Transverse colon (tissue), 4 donors: Measurements from ENCODE around the gene WFIKKN2. TPM values are rescaled to one million over a fixed set of nuclear protein-coding genes. Genes with fewer than 3 reads are reported as not detected.

Experiments used
- DNase-seq: peaks from one replicate; pipeline ENCODE4 v3.0.0-alpha.2; 2019
- H3K27ac ChIP-seq, 4 donors: fragments of 200-600 bp; sonication (generic); 2 replicates each; pipeline ENCODE4 v1.5.1; 2016 to 2018; ENCODE audit warnings: inconsistent platforms in 4 of 4
- H3K27me3 ChIP-seq: fragments of 200-600 bp; sonication (generic); 2 replicates; pipeline ENCODE4 v1.5.1; 2017; ENCODE audit warnings: inconsistent platforms
- H3K36me3 ChIP-seq, 4 donors: fragments of 200-600 bp; sonication (generic); 2 replicates each; pipeline ENCODE4 v1.5.1; 2017 to 2019; ENCODE audit warnings: inconsistent platforms in 4 of 4
- H3K4me1 ChIP-seq, 4 donors: fragments of 200-600 bp; sonication (generic); 2 replicates each; pipeline ENCODE4 v1.5.1; 2017 to 2020; ENCODE audit warnings: inconsistent platforms in 4 of 4
- H3K4me3 ChIP-seq, 4 donors: fragments of 200-600 bp; sonication (generic); 1 replicate in 1 of 4; 2 replicates in 3 of 4; pipeline versions ENCODE4 v1.5.1 to v1.6.1; 2017 to 2019; ENCODE audit warnings: inconsistent platforms in 4 of 4
- H3K9me3 ChIP-seq, 2 donors: fragments of 200-600 bp; sonication (generic); 2 replicates each; pipeline ENCODE4 v1.5.1; 2017 to 2019; ENCODE audit warnings: inconsistent platforms in 2 of 2
- CTCF ChIP-seq, 5 experiments: fragments of 200-600 bp in 3 of 5; fragments of 450-650 bp in 2 of 5; sonication (generic) in 3 of 5; IDR thresholded peaks; 1 replicate in 2 of 5; 2 replicates in 3 of 5; pipeline ENCODE4 v1.5.1; 2016 to 2017; ENCODE audit warnings: antibody characterized with exemption in 5 of 5, inconsistent platforms in 3 of 5, mild to moderate bottlenecking in 2 of 5, moderate library complexity in 1 of 5
- EP300 ChIP-seq: sonication (generic); formaldehyde crosslinking; IDR thresholded peaks from one replicate; pipeline ENCODE4 v1.6.1; 2017; ENCODE audit warnings: antibody characterized with exemption, low read depth
- POLR2A ChIP-seq: fragments of 450-650 bp; IDR thresholded peaks from one replicate; pipeline ENCODE4 v1.6.1; 2016; ENCODE audit warnings: antibody characterized with exemption, mild to moderate bottlenecking, moderate library complexity
- POLR2AphosphoS5 ChIP-seq, 3 donors: sonication (generic); formaldehyde crosslinking; IDR thresholded peaks; one replicate each; pipeline ENCODE4 v1.6.1; 2016; ENCODE audit warnings: antibody characterized with exemption in 3 of 3
- WGBS, 2 donors: methylation state at CpG; one replicate each; pipeline ENCODE4 v1.1.5; 2018; ENCODE audit warnings: low coverage in 1 of 2; 5-methylcytosine and 5-hydroxymethylcytosine counted together
- in situ Hi-C, 4 donors: fragments of 200-750 bp; cut with MboI; loops; one replicate each; pipeline versions ENCODE4 v1.15.0 to v1.15.1; 2017; ENCODE audit warnings: low sequenced_read_pairs in 3 of 4, low pct_ligation_motif_present in 1 of 4, low pct_unique_long_range_greater_than_20kb in 1 of 4
- intact Hi-C: fragments of 100-400 bp; cut with DNase I; formaldehyde crosslinking; loops from one replicate; pipeline ENCODE4 v1.15.1; 2023; ENCODE audit warnings: low total_unique reads
- total RNA-seq, 4 donors: library from RNA; depleted of rRNA; stranded (reverse); fragments of >200 nt; gene quantifications; one replicate each; pipeline ENCODE4 v1.1.0, GENCODE V29; 2016

Gene WFIKKN2
- total RNA-seq, 4 donors from 2014 or later: not detected

GRCh38 chr17:50837980-50838954 lies 2.9 kb downstream of the WFIKKN2 start:
- intact Hi-C loops: no loop called here

GRCh38 chr17:50839591-50840310 lies 4.4 kb downstream of the WFIKKN2 start:
- WGBS, 2 donors: 95% methylated on average over 22 of the region's 29 CpGs; no CpG with 5 or more reads in 1 of the 2 donors
- Histone ChIP-seq H3K27ac (no peak overlapping the region), H3K27me3 (peaks cover 12% of the 10 kb centered on the region), H3K36me3 (no peaks in the 10 kb centered on the region), H3K4me3 (no peak overlapping the region), H3K9me3 (no peaks in the 10 kb centered on the region), H3K4me1 (peaks cover 0 to 11% (median 9%) of the 10 kb centered on the region in 4 donors)
- TF ChIP-seq POLR2A (no peak), POLR2AphosphoS5 (IDR thresholded peaks at IDR 0.05) (no peak), EP300 (no peak), CTCF (IDR thresholded peaks at IDR 0.05) (no peak)
- no peak for DNase-seq
- in situ Hi-C loops: loop anchor here (5.0 to 25.0 kb wide), 5 partner anchors 52 to 302 kb away; partner anchors contain the start of genes SPATA20 (in 4 of the 4) and EPN3 (in 1 of the 4)
- intact Hi-C loops: loop anchor here (5.0 kb wide), 2 partner anchors 57 to 292 kb away; partner anchors contain the start of gene SPATA20

More at GRCh38 chr17:50837980-50838954, 2.9 kb downstream of the WFIKKN2 start:
- peaks cover 0 to 15% (median 13%) of the 10 kb centered on the region in 4 donors for H3K4me1 ChIP-seq
- in situ Hi-C loops: loop anchor here in 2 of 4 donors (10.0 to 25.0 kb wide), 2 partner anchors 293 to 301 kb away; partner anchors contain the start of genes SPATA20 (in 2 of the 2) and EPN3 (in 1 of the 2)
- no peak for DNase-seq
- TF ChIP-seq POLR2A: no peak
- no peak for TF ChIP-seq CTCF (IDR thresholded peaks at IDR 0.05)
- no peak for TF ChIP-seq POLR2AphosphoS5 (IDR thresholded peaks at IDR 0.05)
- TF ChIP-seq EP300: no peak
- H3K27me3 ChIP-seq: peaks cover 24% of the 10 kb centered on the region
- no peak overlapping the region for H3K27ac ChIP-seq
- H3K9me3 ChIP-seq: no peaks in the 10 kb centered on the region
- 72% methylated on average over 21 of the region's 21 CpGs; no CpG with 5 or more reads in 1 of the 2 donors for WGBS, 2 donors
- H3K4me3 ChIP-seq: no peak overlapping the region
- no peaks in the 10 kb centered on the region for H3K36me3 ChIP-seq

GRCh38 chr17:50840311-50840851 lies 5.0 kb downstream of the WFIKKN2 start:
- H3K4me1 ChIP-seq: peaks cover 0 to 4% (median 3%) of the 10 kb centered on the region in 4 donors
- in situ Hi-C loops (loop anchor here (5.0 to 25.0 kb wide), 5 partner anchors 53 to 303 kb away; partner anchors contain the start of genes SPATA20 (in 3 of the 4) and EPN3 (in 1 of the 4)), intact Hi-C loops (loop anchor here (5.0 kb wide), 2 partner anchors 58 to 293 kb away; partner anchors contain the start of gene SPATA20)
- TF ChIP-seq CTCF (IDR thresholded peaks at IDR 0.05) (no peak), POLR2AphosphoS5 (IDR thresholded peaks at IDR 0.05) (no peak), POLR2A (no peak), EP300 (no peak)
- no peak overlapping the region for H3K27ac ChIP-seq
- H3K36me3 ChIP-seq: no peaks in the 10 kb centered on the region
- no peak overlapping the region for H3K4me3 ChIP-seq
- WGBS, 2 donors: 94% methylated on average over 25 of the region's 29 CpGs; no CpG with 5 or more reads in 1 of the 2 donors
- no peaks in the 10 kb centered on the region for H3K9me3 ChIP-seq
- peaks cover 6% of the 10 kb centered on the region for H3K27me3 ChIP-seq
- DNase-seq: no peak
